ENCODE measurements around the gene RPL36. TPM values are rescaled to one million over a fixed set of nuclear protein-coding genes. Genes with fewer than 3 reads are reported as not detected.
"Not testable (repeated sequence)": the region's sequence is repeated elsewhere in the genome, so short reads cannot be mapped to it uniquely, and the experiment has no call there.

The RPL36 gene
- polyA plus RNA-seq, 3 donors: 635 to 979 (median 767) TPM

DNA sequence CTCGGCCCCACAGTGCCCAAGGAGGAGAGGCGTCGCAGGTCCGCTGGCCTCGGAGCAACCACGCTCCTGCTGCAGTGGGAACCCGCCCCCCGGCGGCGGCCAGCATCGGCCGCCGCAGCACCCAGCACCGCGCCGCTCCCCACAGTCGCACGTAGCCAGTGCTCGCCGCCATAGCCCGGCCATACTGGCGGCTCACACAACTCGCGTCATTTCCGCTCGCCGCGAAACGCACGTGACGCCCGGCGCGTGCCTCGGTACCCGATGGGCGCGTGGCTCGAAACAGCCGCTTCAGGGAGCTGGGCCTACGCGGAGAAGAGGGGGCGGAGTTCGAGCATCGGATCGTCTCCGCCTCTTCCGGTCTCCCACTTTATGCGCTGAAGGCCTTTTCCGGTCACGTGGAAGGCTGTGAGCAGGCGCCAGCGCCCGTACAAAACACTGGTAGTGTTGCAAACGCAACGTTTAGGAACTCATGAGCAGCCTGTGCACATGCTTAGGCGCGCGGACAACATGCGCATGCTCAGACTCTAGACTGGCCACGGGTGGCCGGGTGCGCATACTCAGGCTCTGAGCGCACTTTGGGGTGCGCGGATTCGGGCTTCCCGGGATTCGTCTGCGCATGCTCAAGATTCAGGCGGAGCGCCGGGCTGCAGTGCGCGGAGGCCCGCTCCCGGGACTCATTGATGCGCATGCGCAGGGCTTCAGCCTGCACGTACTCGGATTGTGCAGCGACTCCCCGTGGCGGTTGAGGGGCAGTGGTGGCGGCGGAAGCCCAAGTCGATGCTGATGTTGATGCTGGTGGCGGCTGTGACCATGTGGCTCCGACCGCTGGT, 30.1 kb downstream of the RPL36 start, which contains the start of the genes CATSPERD and LONP1:
Gene CATSPERD (plus strand): TSS at position 677 of the 830 bp plus-strand sequence. CDS start 101 bp downstream, at position 778.
Gene LONP1 (minus strand): TSS at position 186 of the 830 bp plus-strand sequence. CDS start 14 bp downstream, at position 172.
- peak; percentile 99 for DNase-seq

GRCh38 chr19:5727453-5728050, 37.5 kb downstream of the RPL36 start:
- no peak for DNase-seq

DNA sequence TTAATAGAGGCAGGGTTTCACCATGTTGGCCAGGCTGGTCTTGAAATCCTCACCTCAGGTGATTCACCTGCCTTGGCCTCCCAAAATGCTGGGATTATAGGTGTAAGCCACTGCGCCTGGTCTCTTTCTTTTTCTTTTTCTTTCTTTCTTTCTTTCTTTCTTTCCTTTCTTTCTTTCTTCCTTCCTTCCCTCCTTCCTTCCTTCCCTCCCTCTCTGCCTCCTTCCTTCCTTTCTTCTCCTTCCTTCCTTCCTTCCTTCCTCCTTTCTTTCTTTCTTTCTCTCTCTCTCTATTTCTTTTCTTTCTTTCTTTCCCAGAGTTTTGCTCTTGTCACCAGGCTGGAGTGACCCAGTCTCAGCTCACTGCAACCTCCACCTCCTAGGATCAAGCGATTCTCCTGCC, 43.1 kb downstream of the RPL36 start:
- not testable (repeated sequence) for DNase-seq

DNA sequence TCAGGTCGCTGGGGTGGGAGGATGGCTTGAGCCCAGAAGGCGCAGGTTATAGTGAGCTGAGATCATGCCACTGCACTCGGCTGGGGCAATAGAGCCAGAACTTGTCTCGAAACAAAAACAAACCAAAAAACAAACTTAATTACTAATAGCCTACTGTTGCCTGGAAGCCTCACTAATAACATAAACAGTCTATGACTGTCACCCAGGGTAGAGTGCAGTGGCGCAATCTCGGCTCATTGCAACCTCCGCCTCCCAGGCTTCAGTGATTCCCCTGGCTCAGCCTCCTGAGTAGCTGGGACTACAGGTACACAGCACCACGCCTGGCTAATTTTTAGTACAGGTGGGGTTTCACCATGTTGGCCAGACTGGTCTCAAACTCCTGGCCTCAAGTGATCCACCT, 48.3 kb downstream of the RPL36 start:
- DNase-seq: no peak

Other genes starting within 250 kb of the RPL36 start
- not detected for gene ZNRF4, start 234.9 kb upstream of the RPL36 start, polyA plus RNA-seq (ENCODE audit: insufficient read length in 3 of 3)
- gene TINCR, start 122.3 kb upstream of the RPL36 start, polyA plus RNA-seq (ENCODE audit: insufficient read length in 3 of 3): under 1 TPM; 0.28 to 0.38 (median 0.34) TPM
- 100 to 1,000 TPM in 2 of 3 donors, 10 to 100 TPM in 1; 74.0 to 118 (median 105) TPM for gene SAFB2, start 67.5 kb upstream of the RPL36 start, polyA plus RNA-seq (ENCODE audit: insufficient read length in 3 of 3)
- gene SAFB, start 67.2 kb upstream of the RPL36 start, polyA plus RNA-seq (ENCODE audit: insufficient read length in 3 of 3): 100 to 1,000 TPM; 152 to 186 (median 176) TPM
- gene MICOS13, start 9.8 kb upstream of the RPL36 start, polyA plus RNA-seq (ENCODE audit: insufficient read length in 3 of 3): 10 to 100 TPM; 46.3 to 58.5 (median 52.8) TPM
- gene HSD11B1L, start 9.3 kb upstream of the RPL36 start, polyA plus RNA-seq (ENCODE audit: insufficient read length in 3 of 3): 10 to 100 TPM; 11.2 to 15.2 (median 11.8) TPM
- gene LONP1, start 29.9 kb downstream of the RPL36 start, polyA plus RNA-seq (ENCODE audit: insufficient read length in 3 of 3): 10 to 100 TPM; 65.4 to 79.2 (median 67.8) TPM
- not detected for gene CATSPERD, start 30.3 kb downstream of the RPL36 start, polyA plus RNA-seq (ENCODE audit: insufficient read length in 3 of 3)
- 1 to 10 TPM; 3.0 to 6.5 (median 4.0) TPM for gene PRR22, start 94.5 kb downstream of the RPL36 start, polyA plus RNA-seq (ENCODE audit: insufficient read length in 3 of 3)
- gene DUS3L, start 100.9 kb downstream of the RPL36 start, polyA plus RNA-seq (ENCODE audit: insufficient read length in 3 of 3): 10 to 100 TPM; 24.9 to 45.1 (median 32.4) TPM
- 1 to 10 TPM; 3.7 to 5.2 (median 4.3) TPM for gene NRTN, start 114.8 kb downstream of the RPL36 start, polyA plus RNA-seq (ENCODE audit: insufficient read length in 3 of 3)
- 10 to 100 TPM; 12.7 to 18.2 (median 15.1) TPM for gene FUT6, start 149.4 kb downstream of the RPL36 start, polyA plus RNA-seq (ENCODE audit: insufficient read length in 3 of 3)
- under 1 TPM; 0.54 to 0.90 (median 0.64) TPM for gene FUT3, start 161.2 kb downstream of the RPL36 start, polyA plus RNA-seq (ENCODE audit: insufficient read length in 3 of 3)
- under 1 TPM in 2 of 3 donors, not detected in 1; 0.06 to 0.18 TPM for gene FUT5, start 180.2 kb downstream of the RPL36 start, polyA plus RNA-seq (ENCODE audit: insufficient read length in 3 of 3)
- 100 to 1,000 TPM; 174 to 222 (median 202) TPM for gene NDUFA11, start 213.5 kb downstream of the RPL36 start, polyA plus RNA-seq (ENCODE audit: insufficient read length in 3 of 3)
- 10 to 100 TPM in 2 of 3 donors, 1 to 10 TPM in 1; 4.9 to 12.2 (median 10.8) TPM for gene VMAC, start 214.6 kb downstream of the RPL36 start, polyA plus RNA-seq (ENCODE audit: insufficient read length in 3 of 3)
- gene CAPS, start 224.0 kb downstream of the RPL36 start, polyA plus RNA-seq (ENCODE audit: insufficient read length in 3 of 3): 10 to 100 TPM; 38.8 to 51.9 (median 45.3) TPM

Measured in renal pelvis (tissue), 4 donors.